IMR-90 (cell line): ENCODE measurements around the gene CPEB3. TPM values are rescaled to one million over a fixed set of nuclear protein-coding genes. Genes with fewer than 3 reads are reported as not detected.

Source experiments
- ATAC-seq: fragments of 200-7000 bp; cut with Tn5 transposase; 2 replicates; pipeline ENCODE4 v1.9.1; 2020; ENCODE audit warnings: low read depth, mild to moderate bottlenecking, moderate library complexity
- BruUV-seq: library from RNA; stranded (reverse); fragments of 400-500 nt; replicated peaks from 2 replicates; lab custom pipeline; 2021; lab: Mats Ljungman, UMichigan
- CTCF ChIA-PET: fragments of 300-600 bp; formaldehyde crosslinking; extraction: SDS; loops from one replicate; lab custom pipeline; 2021; ENCODE audit warnings: antibody characterized with exemption; lab: Yijun Ruan, JAX
- POLR2A ChIA-PET: fragments of 300-600 bp; sonication (Branson Sonifier 250); formaldehyde crosslinking; loops from one replicate; lab custom pipeline; 2022; ENCODE audit warnings: antibody characterized with exemption; ENCODE audit not compliant: unreplicated experiment; lab: Charles Lee
- DNase-seq: peaks from one replicate; pipeline ENCODE4 v3.0.0; 2013
- H2AFZ ChIP-seq: replicated peaks from 2 replicates; pipeline ENCODE3; 2013; ENCODE audit warnings: low read length, mild to moderate bottlenecking; ENCODE audit not compliant: poor library complexity
- H2AK5ac ChIP-seq: 2 replicates; pipeline ENCODE4 v1.6.1; 2013; ENCODE audit warnings: low read depth, low read length, inconsistent platforms
- H2AK9ac ChIP-seq: replicated peaks from 2 replicates; pipeline ENCODE3; 2013; ENCODE audit warnings: mild to moderate bottlenecking, low read depth, low read length, moderate library complexity; ENCODE audit not compliant: poor library complexity
- H2BK120ac ChIP-seq: 2 replicates; pipeline ENCODE4 v1.6.1; 2013; ENCODE audit warnings: low read depth, low read length, inconsistent platforms
- H2BK15ac ChIP-seq: 3 replicates; pipeline ENCODE4 v1.6.1; 2013; ENCODE audit warnings: low read depth, low read length, inconsistent platforms
- H2BK20ac ChIP-seq: 2 replicates; pipeline ENCODE4 v1.6.1; 2013; ENCODE audit warnings: low read depth, mild to moderate bottlenecking, inconsistent platforms, low read length, moderate library complexity
- H2BK5ac ChIP-seq: 2 replicates; pipeline ENCODE4 v1.6.1; 2013; ENCODE audit warnings: mild to moderate bottlenecking, low read depth, low read length, inconsistent platforms; ENCODE audit not compliant: poor library complexity, severe bottlenecking
- H3K14ac ChIP-seq: replicated peaks from 2 replicates; pipeline ENCODE4 v1.6.1; 2013; ENCODE audit warnings: low read depth, low read length, inconsistent platforms
- H3K18ac ChIP-seq: 2 replicates; pipeline ENCODE4 v1.6.1; 2013; ENCODE audit warnings: low read depth, low read length, control low read depth
- H3K23ac ChIP-seq: 2 replicates; pipeline ENCODE4 v1.6.1; 2013; ENCODE audit warnings: low read depth, low read length, inconsistent platforms
- H3K27ac ChIP-seq: 2 replicates; pipeline ENCODE4 v1.5.1; 2013; ENCODE audit warnings: mild to moderate bottlenecking, control low read depth, low read length; ENCODE audit not compliant: insufficient read depth
- H3K27me3 ChIP-seq: 2 replicates; pipeline ENCODE4 v1.6.1; 2013; ENCODE audit warnings: low read length; ENCODE audit not compliant: control insufficient read depth, insufficient read depth
- H3K36me3 ChIP-seq: 2 replicates; pipeline ENCODE4 v1.6.1; 2013; ENCODE audit warnings: low read length, mixed read lengths; ENCODE audit not compliant: control insufficient read depth, insufficient read depth
- H3K4ac ChIP-seq: 2 replicates; pipeline ENCODE4 v1.6.1; 2013; ENCODE audit warnings: low read depth, low read length, inconsistent platforms
- H3K4me1 ChIP-seq: 2 replicates; pipeline ENCODE4 v1.6.1; 2013; ENCODE audit warnings: low read length, mixed read lengths; ENCODE audit not compliant: control insufficient read depth, insufficient read depth
- H3K4me2 ChIP-seq: 2 replicates; pipeline ENCODE4 v1.6.1; 2013; ENCODE audit warnings: low read depth, mild to moderate bottlenecking, control low read depth, low read length, moderate library complexity
- H3K4me3 ChIP-seq: 2 replicates; pipeline ENCODE4 v1.5.1; 2013; ENCODE audit warnings: low read depth, mild to moderate bottlenecking, control low read depth, low read length, moderate library complexity; ENCODE audit not compliant: insufficient read depth
- H3K56ac ChIP-seq: 2 replicates; pipeline ENCODE4 v1.6.1; 2013; ENCODE audit warnings: low read length, inconsistent platforms; ENCODE audit not compliant: insufficient read depth; ENCODE audit errors: extremely low read depth
- H3K79me1 ChIP-seq, 2 experiments: 2 replicates each; pipeline ENCODE4 v1.6.1; 2013; ENCODE audit warnings: low read length in 2 of 2, inconsistent platforms in 1 of 2, low read depth in 1 of 2
- H3K9ac ChIP-seq: 2 replicates; pipeline ENCODE4 v1.6.1; 2013; ENCODE audit warnings: low read depth, low read length, control low read depth
- H3K9me1 ChIP-seq: 2 replicates; pipeline ENCODE4 v1.6.1; 2013; ENCODE audit warnings: low read length, inconsistent platforms; ENCODE audit not compliant: insufficient read depth
- H3K9me3 ChIP-seq: 2 replicates; pipeline ENCODE4 v1.6.1; 2013; ENCODE audit warnings: low read length; ENCODE audit not compliant: control insufficient read depth, insufficient read depth
- H4K20me1 ChIP-seq: 2 replicates; pipeline ENCODE4 v1.6.1; 2013; ENCODE audit warnings: low read length, inconsistent platforms; ENCODE audit not compliant: insufficient read depth
- H4K5ac ChIP-seq: 2 replicates; pipeline ENCODE4 v1.6.1; 2013; ENCODE audit warnings: mild to moderate bottlenecking, low read depth, low read length, control low read depth
- H4K8ac ChIP-seq, 2 experiments: 2 replicates each; pipeline ENCODE4 v1.6.1; 2013; ENCODE audit warnings: low read depth in 2 of 2, low read length in 2 of 2, control low read depth in 1 of 2, inconsistent platforms in 1 of 2
- H4K91ac ChIP-seq: 2 replicates; pipeline ENCODE4 v1.6.1; 2013; ENCODE audit warnings: low read depth, low read length, inconsistent platforms; ENCODE audit not compliant: insufficient read depth
- CEBPB ChIP-seq: IDR thresholded peaks from 2 replicates; pipeline ENCODE4 v1.6.1; 2012; ENCODE audit warnings: low read depth, low read length, improper control_type of control experiment
- CTCF ChIP-seq: conservative IDR thresholded peaks from 2 replicates; pipeline ENCODE4 v1.5.1; 2012; ENCODE audit warnings: mild to moderate bottlenecking, low read depth, low read length, improper control_type of control experiment
- ELK1 ChIP-seq: fragments of 150-350 bp; IDR thresholded peaks from 2 replicates; pipeline ENCODE4 v1.6.1; 2016; ENCODE audit warnings: low read depth, mild to moderate bottlenecking, low read length, moderate library complexity, borderline replicate concordance
- MAFK ChIP-seq: IDR thresholded peaks from 2 replicates; pipeline ENCODE4 v1.6.1; 2012; ENCODE audit warnings: low read depth, low read length, improper control_type of control experiment
- MXI1 ChIP-seq: IDR thresholded peaks from 2 replicates; pipeline ENCODE4 v1.6.1; 2012; ENCODE audit warnings: low read depth, mild to moderate bottlenecking, low read length, moderate library complexity, borderline replicate concordance
- NFE2L2 ChIP-seq: fragments of 150-350 bp; IDR thresholded peaks from 2 replicates; pipeline ENCODE4 v1.6.1; 2016; ENCODE audit warnings: low read depth, mild to moderate bottlenecking, low read length
- POLR2A ChIP-seq: IDR thresholded peaks from 2 replicates; pipeline ENCODE4 v1.6.1; 2012; ENCODE audit warnings: mild to moderate bottlenecking, low read depth, low read length
- RAD21 ChIP-seq: IDR thresholded peaks from 2 replicates; pipeline ENCODE4 v1.6.1; 2012; ENCODE audit warnings: low read length, improper control_type of control experiment
- RCOR1 ChIP-seq: IDR thresholded peaks from 2 replicates; pipeline ENCODE4 v1.6.1; 2012; ENCODE audit warnings: mild to moderate bottlenecking, low read length, improper control_type of control experiment; ENCODE audit not compliant: insufficient replicate concordance
- WGBS, 2 experiments: methylation state at CpG; one replicate each; pipeline versions ENCODE4 v1.1.5 to v1.1.7; 2013; ENCODE audit warnings: missing lambda C conversion rate in 2 of 2; ENCODE audit not compliant: insufficient read length in 1 of 2; ENCODE audit errors: extremely low coverage in 2 of 2; 5-methylcytosine and 5-hydroxymethylcytosine counted together
- dilution Hi-C: fragments of 300-500 bp; cut with HindIII; formaldehyde crosslinking; loops from one replicate; pipeline ENCODE4 v1.14.3; 2018; ENCODE audit warnings: low sequenced_read_pairs; ENCODE audit not compliant: unreplicated experiment
- in situ Hi-C: fragments of 300-500 bp; cut with MboI; formaldehyde crosslinking; loops from 3 replicates; pipeline ENCODE4 v1.14.3; 2019; ENCODE audit warnings: low sequenced_read_pairs, inconsistent platforms, mixed read lengths
- intact Hi-C: fragments of 100-400 bp; cut with micrococcal nuclease; formaldehyde crosslinking; loops from 2 replicates; pipeline ENCODE4 v1.10.0; 2022
- polyA plus RNA-seq, 3 experiments: library from polyadenylated mRNA; depleted of rRNA; stranded (reverse); fragments of >200 nt; gene quantifications; 2 replicates each; pipeline ENCODE4 v1.2.3, GENCODE V29; 2012; ENCODE audit warnings: low replicate concordance in 1 of 3
- total RNA-seq: library from RNA; depleted of rRNA; stranded (reverse); fragments of >200 nt; gene quantifications from 2 replicates; pipeline ENCODE4 v1.2.3, GENCODE V29; 2012

Gene CPEB3
- total and polyA plus RNA-seq, 2 of the 4 experiments (the other 2 are of a cell fraction): 0.18 to 0.36 TPM

- no peaks in the 10 kb centered on the region for H4K20me1 ChIP-seq
- dilution Hi-C loops: no loop called here
- no TSS peak for BruUV-seq
Measured at GRCh38 chr10:92239600-92240288, 51.1 kb downstream of the CPEB3 start.

More at GRCh38 chr10:92239600-92240288, 51.1 kb downstream of the CPEB3 start:
- Histone ChIP-seq H3K23ac (peak overlapping the region; percentile 76; the same call in 1 of the 2 replicates), H3K27me3 (no peaks in the 10 kb centered on the region), H3K4me2 (peak overlapping the region; percentile 88), H3K36me3 (no peaks in the 10 kb centered on the region), H3K4me3 (peak overlapping the region; percentile 78), H4K5ac (no peak overlapping the region), H2BK15ac (no peak overlapping the region), H3K9me1 (no peaks in the 10 kb centered on the region), H3K27ac (no peak overlapping the region; the same call in 1 of the 2 replicates), H2BK5ac (no peak overlapping the region), H4K91ac (no peak overlapping the region), H3K4me1 (peaks cover 2% of the 10 kb centered on the region; the same call in 1 of the 2 replicates), H3K56ac (no peak overlapping the region), H3K9ac (peak overlapping the region; percentile 62), H3K79me1 (no peaks in the 10 kb centered on the region; a peak in 1 of 4 replicates), H2AFZ (peak overlapping the region; percentile 87), H3K18ac (no peak overlapping the region), H3K9me3 (no peaks in the 10 kb centered on the region), H2AK5ac (no peak overlapping the region), H3K14ac (0 out of 2 replicates have a peak overlapping the region, but pooled peaks have one; percentile 59), H4K8ac (no peak overlapping the region), H3K4ac (no peak overlapping the region), H2BK20ac (no peak overlapping the region), H2BK120ac (no peak overlapping the region), H2AK9ac (no peak overlapping the region)
- DNase-seq: peak; percentile 30
- CTCF ChIA-PET: interaction anchor here (0.5 to 1.6 kb wide), 2 partner anchors 52 to 212 kb away, joined by 3 to 5 read pairs; partner anchors contain the start of genes CPEB3 and MARCHF5
- in situ Hi-C loops (no loop called here), intact Hi-C loops (loop anchor here (1.0 to 5.0 kb wide), 2 partner anchors 51 to 152 kb away; no protein-coding TSS in a partner anchor)
- POLR2A ChIA-PET: no interaction called here
- peak; percentile 60 for ATAC-seq
- TF ChIP-seq CTCF (no peak), MAFK (no peak), CEBPB (no peak), ELK1 (no peak), RCOR1 (no peak), NFE2L2 (no peak), POLR2A (no peak), MXI1 (no peak), RAD21 (no peak)
- WGBS, 2 experiments: 3% methylated on average over 28 of the region's 69 CpGs; no CpG with 5 or more reads in 1 of the 2 experiments
